HCT116 (cell line): ENCODE results near the gene WDR27. TPM values are rescaled to one million over a fixed set of nuclear protein-coding genes. Genes with fewer than 3 reads are reported as not detected.

ENCODE experiments used
- ATAC-seq: fragments of 200-7000 bp; cut with Tn5 transposase; 2 replicates; pipeline ENCODE4 v1.9.1; 2020; ENCODE audit warnings: mild to moderate bottlenecking, moderate library complexity
- BruUV-seq: library from RNA; stranded (reverse); fragments of 400-500 nt; replicated peaks from 2 replicates; lab custom pipeline; 2021; lab: Mats Ljungman, UMichigan
- CTCF ChIA-PET: fragments of 300-600 bp; sonication (Branson Sonifier 250); formaldehyde crosslinking; loops from one replicate; lab custom pipeline; 2021; ENCODE audit warnings: antibody characterized with exemption; lab: Charles Lee
- POLR2A ChIA-PET: fragments of 300-600, 350-600 bp; sonication (Branson Sonifier 250); formaldehyde crosslinking; loops from one replicate; lab custom pipeline; 2021; ENCODE audit warnings: antibody characterized with exemption; lab: Charles Lee
- RAD21 ChIA-PET, 2 experiments: fragments of 300-600 bp; sonication (Branson Sonifier 250); formaldehyde crosslinking; loops; one replicate each; lab custom pipeline; 2023; ENCODE audit warnings: low total read pairs in 2 of 2; ENCODE audit not compliant: uncharacterized antibody in 2 of 2, unreplicated experiment in 2 of 2, low non-redundant PET in 1 of 2; lab: Charles Lee
- DNase-seq: peaks from one replicate; pipeline ENCODE4 v3.0.0-alpha.2; 2010; ENCODE audit warnings: low read depth, low spot score
- H2AFZ ChIP-seq: fragments of 200-600 bp; shearing (Covaris generic), sonication (generic); 2 replicates; pipeline ENCODE4 v1.6.1; 2017; ENCODE audit warnings: low read depth, mixed run types, mixed read lengths, antibody characterized with exemption, low read length; ENCODE audit not compliant: poor library complexity, severe bottlenecking
- H3K27ac ChIP-seq: 2 replicates; pipeline ENCODE4 v1.5.1; 2012; ENCODE audit warnings: low read depth, low read length
- H3K27me3 ChIP-seq: fragments of 200-600 bp; sonication (generic); 2 replicates; pipeline ENCODE4 v1.6.1; 2016; ENCODE audit warnings: mixed run types, low read length, mixed read lengths; ENCODE audit not compliant: insufficient read depth
- H3K36me3 ChIP-seq, 2 experiments: fragments of 200-500 bp in 1 of 2; fragments of 200-600 bp in 1 of 2; sonication (Bioruptor generic) in 1 of 2; sonication (generic) in 1 of 2; 2 replicates each; pipeline versions ENCODE4 v1.5.1 to v1.6.1; 2014 to 2016; ENCODE audit warnings: low read length in 2 of 2, inconsistent platforms in 1 of 2, mixed read lengths in 1 of 2, mixed run types in 1 of 2; ENCODE audit not compliant: insufficient read depth in 2 of 2, control insufficient read depth in 1 of 2
- H3K4me1 ChIP-seq, 2 experiments: fragments of 200-600 bp in 1 of 2; sonication (generic) in 1 of 2; 2 replicates each; pipeline versions ENCODE4 v1.5.1 to v1.6.1; 2012 to 2017; ENCODE audit warnings: low read length in 2 of 2, inconsistent platforms in 1 of 2, mild to moderate bottlenecking in 1 of 2, mixed read lengths in 1 of 2, mixed run types in 1 of 2, moderate library complexity in 1 of 2; ENCODE audit not compliant: insufficient read depth in 2 of 2, control insufficient read depth in 1 of 2
- H3K4me2 ChIP-seq: fragments of 200-600 bp; sonication (generic); 2 replicates; pipeline ENCODE4 v1.6.1; 2017; ENCODE audit warnings: mixed run types, low read length, mixed read lengths
- H3K4me3 ChIP-seq, 2 experiments: fragments of 200-600 bp in 1 of 2; sonication (generic) in 1 of 2; replicated peaks in 1 of 2; 2 replicates each; pipeline ENCODE4 v1.5.1; 2011 to 2016; ENCODE audit warnings: low read length in 2 of 2, control low read depth in 1 of 2, low read depth in 1 of 2, mild to moderate bottlenecking in 1 of 2, mixed read lengths in 1 of 2, mixed run types in 1 of 2
- H3K79me2 ChIP-seq: fragments of 200-600 bp; sonication (generic); 2 replicates; pipeline ENCODE4 v1.6.1; 2017; ENCODE audit warnings: mild to moderate bottlenecking, mixed run types, low read length, moderate library complexity, mixed read lengths; ENCODE audit not compliant: insufficient read depth
- H3K9ac ChIP-seq: fragments of 200-600 bp; sonication (generic); 2 replicates; pipeline ENCODE4 v1.6.1; 2016; ENCODE audit warnings: low read length, mixed read lengths
- H3K9me2 ChIP-seq: fragments of 200-600 bp; sonication (generic), shearing (Covaris generic); 2 replicates; pipeline ENCODE4 v1.6.1; 2017; ENCODE audit warnings: mixed run types, mild to moderate bottlenecking, moderate library complexity; ENCODE audit not compliant: insufficient read depth
- H3K9me3 ChIP-seq, 2 experiments: fragments of 200-500 bp in 1 of 2; fragments of 200-600 bp in 1 of 2; sonication (Bioruptor generic) in 1 of 2; sonication (generic) in 1 of 2; 2 replicates each; pipeline ENCODE4 v1.6.1; 2014 to 2017; ENCODE audit warnings: low read length in 2 of 2, mixed read lengths in 2 of 2, inconsistent platforms in 1 of 2, low read depth in 1 of 2, mild to moderate bottlenecking in 1 of 2, mixed run types in 1 of 2, moderate library complexity in 1 of 2; ENCODE audit not compliant: control insufficient read depth in 1 of 2, insufficient read depth in 1 of 2
- H4K20me1 ChIP-seq: fragments of 200-600 bp; sonication (generic), shearing (Covaris generic); 2 replicates; pipeline ENCODE4 v1.6.1; 2017; ENCODE audit warnings: mixed run types, mild to moderate bottlenecking, moderate library complexity; ENCODE audit not compliant: insufficient read depth
- ATF3 ChIP-seq: IDR thresholded peaks from 2 replicates; pipeline ENCODE4 v1.6.1; 2012
- CBX3 ChIP-seq: IDR thresholded peaks from 2 replicates; pipeline ENCODE4 v1.6.1; 2012; ENCODE audit warnings: low read depth
- CEBPB ChIP-seq: IDR thresholded peaks from 2 replicates; pipeline ENCODE4 v1.6.1; 2012; ENCODE audit warnings: low read depth
- EGR1 ChIP-seq: IDR thresholded peaks from 2 replicates; pipeline ENCODE4 v1.6.1; 2012; ENCODE audit warnings: low read depth
- EZH2 ChIP-seq: fragments of 200-600 bp; sonication (generic); IDR thresholded peaks from 2 replicates; pipeline ENCODE4 v1.6.1; 2017; ENCODE audit warnings: antibody characterized with exemption, mixed run types
- EZH2phosphoT487 ChIP-seq: fragments of 200-600 bp; IDR thresholded peaks from 2 replicates; pipeline ENCODE4 v1.6.1; 2018; ENCODE audit warnings: antibody characterized with exemption, borderline replicate concordance
- JUND ChIP-seq: IDR thresholded peaks from 2 replicates; pipeline ENCODE4 v1.6.1; 2012
- POLR2A ChIP-seq: IDR thresholded peaks from 2 replicates; pipeline ENCODE4 v1.7.0; 2011; ENCODE audit warnings: borderline replicate concordance; ENCODE audit not compliant: insufficient read depth, insufficient read length; ENCODE audit errors: extremely low read depth
- POLR2AphosphoS5 ChIP-seq: IDR thresholded peaks from 2 replicates; pipeline ENCODE4 v1.6.1; 2011; ENCODE audit warnings: mild to moderate bottlenecking, low read depth, low read length, moderate library complexity
- SP1 ChIP-seq: IDR thresholded peaks from 2 replicates; pipeline ENCODE4 v1.6.1; 2012; ENCODE audit warnings: low read depth
- SRF ChIP-seq: IDR thresholded peaks from 2 replicates; pipeline ENCODE4 v1.6.1; 2012; ENCODE audit warnings: low read depth
- TCF7L2 ChIP-seq: IDR thresholded peaks from 2 replicates; pipeline ENCODE4 v1.7.0; 2011; ENCODE audit warnings: borderline replicate concordance, inconsistent platforms; ENCODE audit not compliant: insufficient read depth, insufficient read length; ENCODE audit errors: extremely low read depth
- YY1 ChIP-seq: IDR thresholded peaks from 2 replicates; pipeline ENCODE4 v1.6.1; 2011; ENCODE audit warnings: low read length, low read depth, moderate library complexity, mild to moderate bottlenecking; ENCODE audit not compliant: insufficient replicate concordance; ENCODE audit errors: extremely low read depth
- ZFX ChIP-seq: fragments of 450-650 bp; IDR thresholded peaks from 2 replicates; pipeline ENCODE4 v1.6.1; 2017
- ZNF274 ChIP-seq: fragments of 200-500 bp; sonication (Bioruptor generic); IDR thresholded peaks from 2 replicates; pipeline ENCODE4 v1.6.1; 2014; ENCODE audit warnings: mild to moderate bottlenecking, low read depth, low read length, inconsistent platforms
- intact Hi-C: fragments of 100-400 bp; cut with micrococcal nuclease; formaldehyde crosslinking; loops from 2 replicates; pipeline ENCODE4 v1.10.0; 2022
- total RNA-seq: library from RNA; stranded (reverse); gene quantifications from one replicate; pipeline ENCODE4 v1.2.1, GENCODE V29; 2021; ENCODE audit not compliant: unreplicated experiment
- TF ChIP-seq, protein P1 (sequence below), 3 experiments: fragments of 200-600 bp in 1 of 3; sonication (generic) in 1 of 3; IDR thresholded peaks in 2 of 3; conservative IDR thresholded peaks in 1 of 3; 2 replicates each; pipeline ENCODE4 v1.5.1; 2012 to 2017; ENCODE audit warnings: low read depth in 2 of 3, low read length in 2 of 3, antibody characterized with exemption in 1 of 3, borderline replicate concordance in 1 of 3, control low read depth in 1 of 3, mild to moderate bottlenecking in 1 of 3, mixed read lengths in 1 of 3, mixed run types in 1 of 3, moderate library complexity in 1 of 3; ENCODE audit not compliant: insufficient read depth in 1 of 3
- TF ChIP-seq, protein P2 (sequence below): IDR thresholded peaks from 2 replicates; pipeline ENCODE4 v1.6.1; 2011; ENCODE audit warnings: mild to moderate bottlenecking, low read length, moderate library complexity; ENCODE audit not compliant: insufficient replicate concordance; ENCODE audit errors: extremely low read depth
- TF ChIP-seq, protein P3 (sequence below): IDR thresholded peaks from 2 replicates; pipeline ENCODE4 v1.6.1; 2012
- TF ChIP-seq, protein P4 (sequence below): IDR thresholded peaks from 2 replicates; pipeline ENCODE4 v1.6.1; 2012; ENCODE audit warnings: low read depth

Gene WDR27
- total RNA-seq, 1 experiment from 2014 or later: 60.6 TPM

GRCh38 chr6:169452117-169452868, 249.5 kb downstream of the WDR27 start:
- H3K4me3 ChIP-seq: peak overlapping the region; percentile 44 to 57
- H3K27ac ChIP-seq: peak overlapping the region; percentile 13
- H2AFZ ChIP-seq: peak overlapping the region; percentile 59
- no peaks in the 10 kb centered on the region for H3K36me3 ChIP-seq
- H3K4me2 ChIP-seq: peak overlapping the region; percentile 76
- H3K9ac ChIP-seq: peak overlapping the region; percentile 57
- ATAC-seq: peak; percentile 89
- RAD21 ChIA-PET: no interaction called here
- H4K20me1 ChIP-seq: no peaks in the 10 kb centered on the region
- no peaks in the 10 kb centered on the region for H3K9me2 ChIP-seq
- H3K27me3 ChIP-seq: no peaks in the 10 kb centered on the region
- CTCF ChIA-PET: no interaction called here
- H3K79me2 ChIP-seq: no peaks in the 10 kb centered on the region
- no TSS peak for BruUV-seq
- H3K4me1 ChIP-seq: peaks cover 4 to 20% of the 10 kb centered on the region in 2 experiments; a peak in 3 of 4 replicates
- no peaks in the 10 kb centered on the region for H3K9me3 ChIP-seq
- peak; percentile 45 for DNase-seq
- intact Hi-C loops: no loop called here
- POLR2A ChIA-PET: interaction anchor here (0.6 kb wide), 1 partner anchor 801 kb away, joined by 3 read pairs; no protein-coding TSS in a partner anchor
- TF ChIP-seq EZH2phosphoT487 (no peak), TCF7L2 (no peak), SP1 (peak; percentile 34), CEBPB (0 out of 2 replicates have a peak, but pooled peaks have one; percentile 18), YY1 (no peak), POLR2A (peak; percentile 70), SRF (no peak), CBX3 (no peak), EGR1 (peak; percentile 91), ZNF274 (no peak), JUND (peak; percentile 36; the same call in 1 of the 2 replicates), ATF3 (no peak), EZH2 (no peak), ZFX (no peak), POLR2AphosphoS5 (no peak)
- TF ChIP-seq, protein P1, sequence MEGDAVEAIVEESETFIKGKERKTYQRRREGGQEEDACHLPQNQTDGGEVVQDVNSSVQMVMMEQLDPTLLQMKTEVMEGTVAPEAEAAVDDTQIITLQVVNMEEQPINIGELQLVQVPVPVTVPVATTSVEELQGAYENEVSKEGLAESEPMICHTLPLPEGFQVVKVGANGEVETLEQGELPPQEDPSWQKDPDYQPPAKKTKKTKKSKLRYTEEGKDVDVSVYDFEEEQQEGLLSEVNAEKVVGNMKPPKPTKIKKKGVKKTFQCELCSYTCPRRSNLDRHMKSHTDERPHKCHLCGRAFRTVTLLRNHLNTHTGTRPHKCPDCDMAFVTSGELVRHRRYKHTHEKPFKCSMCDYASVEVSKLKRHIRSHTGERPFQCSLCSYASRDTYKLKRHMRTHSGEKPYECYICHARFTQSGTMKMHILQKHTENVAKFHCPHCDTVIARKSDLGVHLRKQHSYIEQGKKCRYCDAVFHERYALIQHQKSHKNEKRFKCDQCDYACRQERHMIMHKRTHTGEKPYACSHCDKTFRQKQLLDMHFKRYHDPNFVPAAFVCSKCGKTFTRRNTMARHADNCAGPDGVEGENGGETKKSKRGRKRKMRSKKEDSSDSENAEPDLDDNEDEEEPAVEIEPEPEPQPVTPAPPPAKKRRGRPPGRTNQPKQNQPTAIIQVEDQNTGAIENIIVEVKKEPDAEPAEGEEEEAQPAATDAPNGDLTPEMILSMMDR (IDR thresholded peaks at IDR 0.05 in 2 of 3, conservative IDR thresholded peaks at IDR 0.05 in 1 of 3; ENCODE audit: borderline replicate concordance in 1 of 3, insufficient read depth in 1 of 3, low read depth in 2 of 3, low read length in 2 of 3): no peak
- TF ChIP-seq, protein P2, sequence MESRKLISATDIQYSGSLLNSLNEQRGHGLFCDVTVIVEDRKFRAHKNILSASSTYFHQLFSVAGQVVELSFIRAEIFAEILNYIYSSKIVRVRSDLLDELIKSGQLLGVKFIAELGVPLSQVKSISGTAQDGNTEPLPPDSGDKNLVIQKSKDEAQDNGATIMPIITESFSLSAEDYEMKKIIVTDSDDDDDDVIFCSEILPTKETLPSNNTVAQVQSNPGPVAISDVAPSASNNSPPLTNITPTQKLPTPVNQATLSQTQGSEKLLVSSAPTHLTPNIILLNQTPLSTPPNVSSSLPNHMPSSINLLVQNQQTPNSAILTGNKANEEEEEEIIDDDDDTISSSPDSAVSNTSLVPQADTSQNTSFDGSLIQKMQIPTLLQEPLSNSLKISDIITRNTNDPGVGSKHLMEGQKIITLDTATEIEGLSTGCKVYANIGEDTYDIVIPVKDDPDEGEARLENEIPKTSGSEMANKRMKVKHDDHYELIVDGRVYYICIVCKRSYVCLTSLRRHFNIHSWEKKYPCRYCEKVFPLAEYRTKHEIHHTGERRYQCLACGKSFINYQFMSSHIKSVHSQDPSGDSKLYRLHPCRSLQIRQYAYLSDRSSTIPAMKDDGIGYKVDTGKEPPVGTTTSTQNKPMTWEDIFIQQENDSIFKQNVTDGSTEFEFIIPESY: no peak
- TF ChIP-seq, protein P3, sequence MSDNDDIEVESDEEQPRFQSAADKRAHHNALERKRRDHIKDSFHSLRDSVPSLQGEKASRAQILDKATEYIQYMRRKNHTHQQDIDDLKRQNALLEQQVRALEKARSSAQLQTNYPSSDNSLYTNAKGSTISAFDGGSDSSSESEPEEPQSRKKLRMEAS: peak; percentile 69
- TF ChIP-seq, protein P4, sequence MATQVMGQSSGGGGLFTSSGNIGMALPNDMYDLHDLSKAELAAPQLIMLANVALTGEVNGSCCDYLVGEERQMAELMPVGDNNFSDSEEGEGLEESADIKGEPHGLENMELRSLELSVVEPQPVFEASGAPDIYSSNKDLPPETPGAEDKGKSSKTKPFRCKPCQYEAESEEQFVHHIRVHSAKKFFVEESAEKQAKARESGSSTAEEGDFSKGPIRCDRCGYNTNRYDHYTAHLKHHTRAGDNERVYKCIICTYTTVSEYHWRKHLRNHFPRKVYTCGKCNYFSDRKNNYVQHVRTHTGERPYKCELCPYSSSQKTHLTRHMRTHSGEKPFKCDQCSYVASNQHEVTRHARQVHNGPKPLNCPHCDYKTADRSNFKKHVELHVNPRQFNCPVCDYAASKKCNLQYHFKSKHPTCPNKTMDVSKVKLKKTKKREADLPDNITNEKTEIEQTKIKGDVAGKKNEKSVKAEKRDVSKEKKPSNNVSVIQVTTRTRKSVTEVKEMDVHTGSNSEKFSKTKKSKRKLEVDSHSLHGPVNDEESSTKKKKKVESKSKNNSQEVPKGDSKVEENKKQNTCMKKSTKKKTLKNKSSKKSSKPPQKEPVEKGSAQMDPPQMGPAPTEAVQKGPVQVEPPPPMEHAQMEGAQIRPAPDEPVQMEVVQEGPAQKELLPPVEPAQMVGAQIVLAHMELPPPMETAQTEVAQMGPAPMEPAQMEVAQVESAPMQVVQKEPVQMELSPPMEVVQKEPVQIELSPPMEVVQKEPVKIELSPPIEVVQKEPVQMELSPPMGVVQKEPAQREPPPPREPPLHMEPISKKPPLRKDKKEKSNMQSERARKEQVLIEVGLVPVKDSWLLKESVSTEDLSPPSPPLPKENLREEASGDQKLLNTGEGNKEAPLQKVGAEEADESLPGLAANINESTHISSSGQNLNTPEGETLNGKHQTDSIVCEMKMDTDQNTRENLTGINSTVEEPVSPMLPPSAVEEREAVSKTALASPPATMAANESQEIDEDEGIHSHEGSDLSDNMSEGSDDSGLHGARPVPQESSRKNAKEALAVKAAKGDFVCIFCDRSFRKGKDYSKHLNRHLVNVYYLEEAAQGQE: no peak
